Measurements from ENCODE around the gene KLHL22.

Gene KLHL22

GRCh38 chr22:20429254-20430100, 66.1 kb downstream of the KLHL22 start:
- DNase-seq (ENCODE audit: low read depth), result no peak
- TF ChIP-seq CTCF (conservative IDR thresholded peaks at IDR 0.05; ENCODE audit: control insufficient read depth, insufficient read depth, low read depth, low read length), result no peak
- H3K4me3 ChIP-seq (ENCODE audit: control insufficient read depth, low read depth, low read length), result no peak overlapping the region

GRCh38 chr22:20428496-20429253, 66.9 kb downstream of the KLHL22 start:
- TF ChIP-seq CTCF (conservative IDR thresholded peaks at IDR 0.05; ENCODE audit: control insufficient read depth, insufficient read depth, low read depth, low read length), result no peak
- DNase-seq (ENCODE audit: low read depth), result no peak

GRCh38 chr22:20427945-20428417, 67.6 kb downstream of the KLHL22 start:
- DNase-seq (ENCODE audit: low read depth), result no peak
- no peak for TF ChIP-seq CTCF (conservative IDR thresholded peaks at IDR 0.05; ENCODE audit: control insufficient read depth, insufficient read depth, low read depth, low read length)
- H3K4me3 ChIP-seq (ENCODE audit: control insufficient read depth, low read depth, low read length), result no peak overlapping the region

More at GRCh38 chr22:20428496-20429253, 66.9 kb downstream of the KLHL22 start:
- no peak overlapping the region for H3K4me3 ChIP-seq (ENCODE audit: control insufficient read depth, low read depth, low read length)

- DNase-seq (ENCODE audit: low read depth), result no peak
- no peak for TF ChIP-seq CTCF (conservative IDR thresholded peaks at IDR 0.05; ENCODE audit: control insufficient read depth, insufficient read depth, low read depth, low read length)
- no peak overlapping the region for H3K4me3 ChIP-seq (ENCODE audit: control insufficient read depth, low read depth, low read length)
Observed at GRCh38 chr22:20427104-20427944, 68.3 kb downstream of the KLHL22 start.

- no peak overlapping the region for H3K4me3 ChIP-seq (ENCODE audit: control insufficient read depth, low read depth, low read length)
- TF ChIP-seq CTCF (conservative IDR thresholded peaks at IDR 0.05; ENCODE audit: control insufficient read depth, insufficient read depth, low read depth, low read length), result no peak
- DNase-seq (ENCODE audit: low read depth), result no peak
Observed at GRCh38 chr22:20426259-20426615, 69.4 kb downstream of the KLHL22 start.

- no peak overlapping the region for H3K4me3 ChIP-seq (ENCODE audit: control insufficient read depth, low read depth, low read length)
- DNase-seq (ENCODE audit: low read depth), result no peak
- no peak for TF ChIP-seq CTCF (conservative IDR thresholded peaks at IDR 0.05; ENCODE audit: control insufficient read depth, insufficient read depth, low read depth, low read length)
Observed at GRCh38 chr22:20425566-20426258, 69.9 kb downstream of the KLHL22 start.

Data from fibroblast of mammary gland (primary cell).